Mammary epithelial cell (primary cell): ENCODE data around the gene PSEN1.

Source experiments
- CTCF ChIP-seq, 2 donors: IDR thresholded peaks in 1 of 2; conservative IDR thresholded peaks in 1 of 2; 2 replicates each; pipeline ENCODE4 v1.5.1; 2011 to 2012; ENCODE audit warnings: inconsistent platforms in 2 of 2, low read length in 2 of 2, mild to moderate bottlenecking in 2 of 2, control low read depth in 1 of 2, low read depth in 1 of 2; ENCODE audit not compliant: insufficient read depth in 1 of 2; ENCODE audit errors: extremely low read depth in 1 of 2
- EZH2 ChIP-seq: IDR thresholded peaks from 2 replicates; pipeline ENCODE4 v1.6.1; 2012; ENCODE audit warnings: low read length, inconsistent platforms, borderline replicate concordance

- no peak for TF ChIP-seq CTCF (conservative IDR thresholded peaks at IDR 0.05 in 1 of 2, IDR thresholded peaks at IDR 0.05 in 1 of 2; ENCODE audit: extremely low read depth in 1 of 2, insufficient read depth in 1 of 2, low read depth in 1 of 2, low read length in 2 of 2)
- no peak for TF ChIP-seq EZH2
Observed at GRCh38 chr14:73133795-73134194, 2.5 kb upstream of the PSEN1 start.
